ENCODE measurements around the gene ANKMY2. TPM values are rescaled to one million over a fixed set of nuclear protein-coding genes. Genes with fewer than 3 reads are reported as not detected.
"Not testable (repeated sequence)": the region's sequence is repeated elsewhere in the genome, so short reads cannot be mapped to it uniquely, and the experiment has no call there.

Gene ANKMY2
- polyA plus RNA-seq (2013, experiment 1 of 2; ENCODE audit: insufficient read length), result 14.7 TPM
- polyA plus RNA-seq (2013, experiment 2 of 2; ENCODE audit: insufficient read length), result 14.5 TPM

- peak; percentile 97 for DNase-seq
Observed at GRCh38 chr7:16645593-16646471, at the start of gene ANKMY2, which contains the start of gene BZW2. Gene ANKMY2 (minus strand): TSS chr7:16645754. CDS start chr7:16645573, 181 bp downstream. Gene BZW2 (plus strand): TSS chr7:16646181. CDS start chr7:16665444, 19,263 bp downstream.

- no peak for DNase-seq
Observed at GRCh38 chr7:16694806-16695205, 49.3 kb upstream of the ANKMY2 start.

- no peak for DNase-seq
Observed at GRCh38 chr7:16693601-16694318, 48.2 kb upstream of the ANKMY2 start.

- no peak for DNase-seq
Observed at GRCh38 chr7:16691241-16691640, 45.7 kb upstream of the ANKMY2 start.

GRCh38 chr7:16688249-16688648, 42.7 kb upstream of the ANKMY2 start:
- no peak for DNase-seq

- no peak for DNase-seq
Observed at GRCh38 chr7:16685535-16685934, 40.0 kb upstream of the ANKMY2 start.

- no peak for DNase-seq
Observed at GRCh38 chr7:16684935-16685334, 39.4 kb upstream of the ANKMY2 start.

GRCh38 chr7:16678645-16679566, 33.4 kb upstream of the ANKMY2 start:
- not testable (repeated sequence) for DNase-seq

GRCh38 chr7:16677978-16678494, 32.5 kb upstream of the ANKMY2 start:
- no peak for DNase-seq

- no peak for DNase-seq
Observed at GRCh38 chr7:16675277-16675676, 29.7 kb upstream of the ANKMY2 start.

- DNase-seq, result no peak
Observed at GRCh38 chr7:16671811-16672210, 26.3 kb upstream of the ANKMY2 start.

- no peak for DNase-seq
Observed at GRCh38 chr7:16670731-16671344, 25.3 kb upstream of the ANKMY2 start.

GRCh38 chr7:16670021-16670420, 24.5 kb upstream of the ANKMY2 start:
- peak; percentile 47 for DNase-seq

- peak; percentile 56 for DNase-seq
Observed at GRCh38 chr7:16669581-16669980, 24.0 kb upstream of the ANKMY2 start.

GRCh38 chr7:16668978-16669377, 23.4 kb upstream of the ANKMY2 start:
- no peak for DNase-seq

GRCh38 chr7:16668049-16668858, 22.7 kb upstream of the ANKMY2 start:
- DNase-seq, result peak; percentile 90

- no peak for DNase-seq
Observed at GRCh38 chr7:16667355-16667754, 21.8 kb upstream of the ANKMY2 start.

GRCh38 chr7:16661924-16662323, 16.4 kb upstream of the ANKMY2 start:
- DNase-seq, result no peak

- DNase-seq, result peak; percentile 81
Observed at GRCh38 chr7:16660702-16661464, 15.3 kb upstream of the ANKMY2 start.

All from fibroblast of skin of back (primary cell).